ENCODE results near the gene FN1.

GRCh38 chr2:215394102-215394805 lies 41.6 kb downstream of the FN1 start:
- TF ChIP-seq, protein P1, sequence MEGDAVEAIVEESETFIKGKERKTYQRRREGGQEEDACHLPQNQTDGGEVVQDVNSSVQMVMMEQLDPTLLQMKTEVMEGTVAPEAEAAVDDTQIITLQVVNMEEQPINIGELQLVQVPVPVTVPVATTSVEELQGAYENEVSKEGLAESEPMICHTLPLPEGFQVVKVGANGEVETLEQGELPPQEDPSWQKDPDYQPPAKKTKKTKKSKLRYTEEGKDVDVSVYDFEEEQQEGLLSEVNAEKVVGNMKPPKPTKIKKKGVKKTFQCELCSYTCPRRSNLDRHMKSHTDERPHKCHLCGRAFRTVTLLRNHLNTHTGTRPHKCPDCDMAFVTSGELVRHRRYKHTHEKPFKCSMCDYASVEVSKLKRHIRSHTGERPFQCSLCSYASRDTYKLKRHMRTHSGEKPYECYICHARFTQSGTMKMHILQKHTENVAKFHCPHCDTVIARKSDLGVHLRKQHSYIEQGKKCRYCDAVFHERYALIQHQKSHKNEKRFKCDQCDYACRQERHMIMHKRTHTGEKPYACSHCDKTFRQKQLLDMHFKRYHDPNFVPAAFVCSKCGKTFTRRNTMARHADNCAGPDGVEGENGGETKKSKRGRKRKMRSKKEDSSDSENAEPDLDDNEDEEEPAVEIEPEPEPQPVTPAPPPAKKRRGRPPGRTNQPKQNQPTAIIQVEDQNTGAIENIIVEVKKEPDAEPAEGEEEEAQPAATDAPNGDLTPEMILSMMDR (optimal IDR thresholded peaks at IDR 0.05 in 1 of 3, IDR thresholded peaks at IDR 0.05 in 1 of 3, conservative IDR thresholded peaks at IDR 0.05 in 1 of 3; ENCODE audit: extremely low read depth in 1 of 3, insufficient read depth in 2 of 3, low read length in 3 of 3), result no peak
- TF ChIP-seq EZH2 (IDR thresholded peaks at IDR 0.05; ENCODE audit: low read length), result no peak
